GM21447 (cell line): ENCODE results near the gene NPPB.

Experiments used
- ATAC-seq: cut with Tn5 transposase; IDR thresholded peaks from one replicate; pipeline ENCODE4 v1.9.1; 2021; ENCODE audit not compliant: unreplicated experiment

NPPB gene

DNA sequence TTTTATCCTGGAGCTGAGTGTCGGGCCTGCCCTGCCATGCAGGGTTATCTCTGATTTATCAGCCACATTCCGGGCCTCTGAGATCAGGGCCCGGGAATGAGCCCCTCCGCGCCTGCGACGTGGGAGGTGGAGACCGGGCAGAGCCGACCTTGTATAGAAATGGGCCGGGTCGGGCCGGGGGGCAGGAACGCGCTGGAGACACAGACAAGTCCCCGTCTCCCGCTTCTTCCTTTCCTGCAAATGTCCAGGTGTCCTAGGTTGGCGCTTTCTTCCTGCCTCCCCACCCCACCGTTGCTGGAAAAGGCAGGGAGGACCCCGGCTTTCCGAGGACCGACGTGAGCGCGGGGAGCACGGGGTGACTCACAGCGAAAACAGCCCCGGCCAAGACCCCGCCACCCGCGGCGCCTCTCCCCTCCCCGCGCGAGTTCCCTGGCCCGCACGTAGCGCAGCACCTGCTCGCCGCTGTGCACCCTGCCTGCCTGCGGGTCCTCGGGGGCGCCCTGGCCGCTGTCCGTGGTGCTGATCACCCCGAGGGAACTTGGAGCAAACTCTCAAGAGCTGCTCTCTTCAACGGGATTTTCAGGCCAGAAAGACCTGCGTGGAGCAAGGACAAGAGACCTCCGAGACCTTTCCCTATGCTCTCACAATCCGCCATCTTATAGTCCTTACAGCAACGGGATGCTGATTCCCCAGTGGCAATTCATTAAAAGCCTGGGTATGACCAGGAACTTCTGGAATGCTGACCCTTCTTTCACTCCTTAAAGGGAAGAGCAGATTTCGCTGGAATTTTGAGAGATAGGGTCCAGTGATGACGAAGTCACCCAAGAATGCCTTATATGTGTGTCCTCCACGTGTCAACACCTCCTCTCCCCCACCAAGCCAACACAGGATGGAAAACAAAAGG lies 475 bp upstream of the NPPB start:
- no peak for ATAC-seq

GRCh38 chr1:11858158-11858557 lies 587 bp downstream of the NPPB start:
- ATAC-seq = no peak

DNA sequence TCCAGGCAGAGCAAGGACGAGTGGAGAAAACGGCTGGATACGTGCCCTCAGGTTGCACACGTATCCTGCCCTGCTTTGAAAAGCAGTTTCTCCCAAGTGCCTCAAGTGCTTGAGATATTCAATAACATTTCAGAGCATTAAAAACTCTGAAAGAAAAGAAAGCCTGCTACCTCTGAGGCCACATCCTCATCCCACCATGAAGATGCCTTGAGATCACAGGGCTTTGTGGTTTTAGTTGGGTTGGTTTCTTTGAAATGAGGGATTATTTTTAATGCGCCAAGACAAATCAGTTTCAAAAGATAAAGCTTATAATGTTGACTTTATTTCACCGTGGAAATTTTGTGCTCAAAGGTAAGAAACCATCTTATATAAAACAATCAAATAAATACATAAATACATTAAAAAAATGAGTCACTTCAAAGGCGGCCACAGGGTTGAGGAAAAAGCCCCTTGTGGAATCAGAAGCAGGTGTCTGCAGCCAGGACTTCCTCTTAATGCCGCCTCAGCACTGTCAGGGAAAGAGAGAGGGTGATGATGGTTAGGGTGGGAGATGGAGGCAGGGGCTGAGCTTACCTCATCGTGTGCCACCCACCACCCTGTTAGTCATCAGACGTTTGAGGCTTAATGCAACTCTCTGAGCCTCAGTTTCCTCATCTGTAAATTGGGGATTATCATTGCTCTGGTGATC lies 1.4 kb downstream of the NPPB start:
- no peak for ATAC-seq

DNA sequence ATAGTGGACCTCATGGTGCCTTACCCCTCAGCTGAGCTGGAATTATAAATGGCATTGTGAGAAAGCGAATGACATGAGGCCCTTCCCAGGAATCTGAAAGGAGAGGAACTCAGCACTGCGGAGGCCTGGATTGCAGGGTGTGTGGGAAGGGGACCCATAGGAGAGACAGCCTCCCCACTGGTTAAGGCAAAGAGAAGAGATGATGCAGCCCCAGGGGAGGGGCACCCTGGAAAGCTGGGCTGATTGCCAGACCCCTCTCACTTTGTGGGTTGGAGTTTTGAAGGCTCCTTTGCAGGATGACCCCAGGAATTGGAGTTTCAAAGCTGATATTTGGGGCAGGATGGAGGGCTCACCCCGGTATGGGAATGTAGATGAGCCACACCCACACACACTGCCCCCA lies 2.0 kb downstream of the NPPB start:
- no peak for ATAC-seq

DNA sequence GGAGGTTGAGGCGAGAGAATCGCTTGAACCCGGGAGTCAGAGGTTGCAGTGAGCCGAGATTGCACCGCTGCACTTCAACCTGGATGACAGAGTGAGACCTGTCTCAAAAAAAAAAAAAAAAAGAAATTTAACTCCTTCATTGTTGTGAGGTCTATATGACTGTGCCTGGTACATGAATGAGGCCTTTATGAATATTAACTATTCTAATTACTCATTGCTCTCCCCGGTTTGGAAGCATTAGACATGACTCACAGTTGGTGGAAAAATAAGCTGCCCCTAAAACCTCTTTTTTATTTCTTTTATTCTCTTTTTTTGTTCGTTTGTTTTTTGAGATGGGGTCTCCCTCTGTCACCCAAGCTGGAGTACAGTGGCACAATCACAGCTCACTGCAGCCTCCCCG lies 3.3 kb downstream of the NPPB start:
- ATAC-seq = no peak

DNA sequence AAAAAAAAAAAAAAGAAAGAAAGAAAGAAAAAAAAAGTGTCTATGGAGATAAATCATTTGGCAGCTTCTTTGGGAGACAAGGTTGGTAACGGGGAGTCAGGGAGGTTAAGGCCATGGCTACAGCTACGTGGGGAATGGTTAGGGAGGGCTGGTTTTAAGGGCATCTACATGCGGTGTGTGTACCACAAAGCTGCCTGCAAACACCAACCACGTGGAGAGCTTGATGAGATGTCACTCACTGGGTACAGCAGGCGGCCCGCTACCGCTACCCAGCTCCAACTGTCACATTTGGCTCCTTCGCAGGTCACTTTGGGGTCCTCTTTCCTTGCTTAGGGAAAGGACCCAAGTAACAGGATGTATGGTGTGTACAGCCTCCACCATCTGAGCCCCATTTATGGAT lies 4.2 kb downstream of the NPPB start:
- no peak for ATAC-seq

DNA sequence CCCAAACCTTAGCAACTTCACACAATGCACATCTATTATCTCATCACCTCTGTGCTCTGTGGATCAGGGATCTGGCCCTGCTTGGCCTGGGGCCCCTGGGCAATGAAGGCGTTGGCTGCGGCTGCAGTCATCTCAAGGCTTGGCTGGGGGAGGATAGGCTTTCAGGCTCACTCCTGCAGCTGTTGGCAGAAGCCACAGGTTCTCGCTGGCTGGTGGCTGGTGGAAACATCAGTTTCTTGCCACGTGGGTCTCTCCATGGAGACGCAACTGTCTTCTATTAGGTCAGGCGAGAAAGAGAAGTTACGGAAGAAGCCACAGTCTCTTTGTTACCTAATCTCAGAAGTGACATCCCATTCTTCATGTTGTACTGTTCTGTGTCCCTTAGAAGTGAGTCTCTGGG lies 7.6 kb downstream of the NPPB start:
- ATAC-seq = no peak

GRCh38 chr1:11850156-11850555 lies 8.6 kb downstream of the NPPB start:
- no peak for ATAC-seq

DNA sequence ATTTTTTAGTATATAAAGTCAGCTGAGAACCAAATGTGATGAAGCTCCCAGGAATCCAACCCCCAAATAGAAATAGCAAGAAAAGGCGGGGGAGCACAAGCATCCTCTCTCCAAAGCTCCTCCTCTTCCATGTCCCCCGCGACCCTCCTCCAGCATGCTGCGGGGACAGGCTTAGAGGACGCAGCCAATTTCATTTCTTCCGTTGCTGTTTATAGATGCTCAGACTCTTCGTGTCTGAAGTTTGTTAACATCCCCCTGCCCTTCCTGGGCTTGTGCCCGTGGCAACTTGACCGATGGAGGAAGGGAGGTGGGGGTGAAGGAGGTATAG lies 10.4 kb downstream of the NPPB start:
- no peak for ATAC-seq

DNA sequence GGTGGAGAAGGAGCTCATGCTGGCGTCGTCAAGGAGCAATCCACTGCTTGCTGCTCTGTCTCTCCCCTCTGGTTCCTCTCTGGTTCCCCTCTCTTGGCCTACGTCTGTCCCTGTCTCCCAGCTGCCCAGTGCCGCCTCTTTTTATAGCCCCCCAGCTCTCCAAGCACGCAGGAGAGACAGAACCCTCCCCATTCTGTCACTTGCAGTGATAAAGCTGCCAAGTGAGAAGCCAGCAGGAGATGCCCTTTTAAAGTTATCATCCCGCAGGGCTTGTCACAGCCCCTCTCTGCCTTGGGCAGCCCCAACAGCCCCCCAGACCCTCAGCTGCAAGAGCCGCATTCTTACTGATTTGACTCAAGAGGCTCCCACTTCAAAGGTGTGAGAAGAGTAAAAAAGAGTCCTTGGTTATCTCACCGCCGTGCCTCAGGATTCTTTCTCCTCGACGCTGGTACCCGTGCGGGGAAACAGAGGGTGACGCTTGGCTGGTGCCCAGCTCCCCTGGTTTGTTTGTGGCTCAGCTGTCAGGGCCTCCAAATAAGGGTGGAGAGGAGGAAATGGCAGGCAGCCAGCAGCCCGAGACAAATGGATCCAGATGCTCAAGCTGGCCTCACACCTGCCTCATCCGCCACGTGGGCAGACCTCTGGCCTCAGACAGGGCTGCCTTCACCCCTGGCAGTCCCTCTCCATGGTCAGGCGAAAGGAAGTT lies 10.9 kb downstream of the NPPB start, which contains the start of gene NPPA:
Gene NPPA (minus strand): TSS at position 117 of the 706 bp plus-strand sequence. CDS start 99 bp downstream, at position 18.
- ATAC-seq = no peak

DNA sequence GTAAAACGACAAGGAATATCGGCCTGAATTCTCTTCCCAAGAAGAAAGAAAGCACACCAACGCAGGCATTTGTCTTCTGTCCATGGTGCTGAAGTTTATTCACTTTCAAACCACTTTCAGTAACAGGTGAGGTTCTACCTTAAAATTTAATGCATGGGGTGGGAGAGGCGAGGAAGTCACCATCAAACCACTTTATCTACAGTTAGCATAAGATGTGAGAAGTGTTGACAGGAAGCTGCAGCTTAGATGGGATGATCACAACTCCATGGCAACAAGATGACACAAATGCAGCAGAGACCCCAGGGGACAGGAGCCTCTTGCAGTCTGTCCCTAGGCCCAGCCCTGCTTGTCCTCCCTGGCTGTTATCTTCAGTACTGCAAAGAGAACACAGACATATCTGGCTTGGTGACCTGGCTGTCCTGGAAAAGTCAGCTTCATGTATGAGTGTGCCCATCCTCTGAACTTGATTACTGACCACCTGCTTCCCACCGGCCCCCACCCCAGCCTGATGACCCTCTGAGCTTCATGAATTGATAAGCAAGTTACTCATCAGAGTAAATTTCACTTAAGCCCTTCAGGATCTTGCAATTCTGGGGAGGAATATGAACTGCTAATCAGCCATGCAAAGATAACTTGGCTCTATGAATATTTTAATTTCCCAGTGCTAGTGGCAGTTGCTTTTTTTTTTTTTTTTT lies 13.0 kb downstream of the NPPB start:
- no peak for ATAC-seq

- no peak for ATAC-seq
These were observed 16.3 kb downstream of the NPPB start for GRCh38 chr1:11842154-11843041.

DNA sequence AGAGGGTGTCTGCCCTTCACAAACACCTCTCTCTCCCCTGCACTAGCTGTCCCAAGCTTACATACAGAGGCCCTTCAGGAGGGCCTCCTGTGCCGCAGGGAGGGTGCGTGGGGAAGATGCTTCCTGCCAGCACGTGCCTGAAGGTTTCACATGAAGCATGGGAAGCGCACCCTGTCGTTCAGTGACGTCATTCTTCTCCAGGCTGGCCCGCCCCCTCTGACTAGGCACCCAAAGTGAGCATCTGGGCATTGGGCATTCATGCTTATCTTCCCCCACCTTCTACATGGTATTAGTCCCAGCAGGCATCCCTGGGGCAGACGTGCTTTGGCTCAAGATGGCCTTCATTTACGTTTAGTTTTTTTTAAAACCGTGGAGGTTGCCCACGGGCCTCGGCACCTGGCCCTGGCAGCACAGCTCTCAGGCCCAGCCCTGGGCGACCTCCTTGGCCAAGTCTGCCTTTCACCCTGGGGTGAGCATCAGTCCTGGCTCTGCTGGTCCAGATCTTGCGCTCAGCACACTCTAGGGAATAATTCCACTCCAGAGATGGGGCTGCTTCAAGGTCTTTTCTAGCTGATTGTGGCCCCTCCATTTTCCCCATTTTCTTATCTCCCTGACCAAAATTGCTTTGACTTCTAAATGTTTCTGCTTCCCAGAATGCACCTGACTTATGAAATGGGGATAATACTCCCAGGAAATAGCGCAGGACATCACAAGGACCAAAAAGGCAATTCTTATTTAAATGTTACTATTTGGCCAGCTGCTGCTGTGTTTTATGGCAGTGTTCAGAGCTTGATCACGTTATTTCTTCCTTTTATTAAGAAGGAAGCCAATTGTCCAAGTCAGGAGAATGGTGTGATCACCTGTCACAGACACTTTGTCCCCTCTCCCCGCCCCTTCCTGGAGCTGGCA lies 17.2 kb downstream of the NPPB start:
- no peak for ATAC-seq

DNA sequence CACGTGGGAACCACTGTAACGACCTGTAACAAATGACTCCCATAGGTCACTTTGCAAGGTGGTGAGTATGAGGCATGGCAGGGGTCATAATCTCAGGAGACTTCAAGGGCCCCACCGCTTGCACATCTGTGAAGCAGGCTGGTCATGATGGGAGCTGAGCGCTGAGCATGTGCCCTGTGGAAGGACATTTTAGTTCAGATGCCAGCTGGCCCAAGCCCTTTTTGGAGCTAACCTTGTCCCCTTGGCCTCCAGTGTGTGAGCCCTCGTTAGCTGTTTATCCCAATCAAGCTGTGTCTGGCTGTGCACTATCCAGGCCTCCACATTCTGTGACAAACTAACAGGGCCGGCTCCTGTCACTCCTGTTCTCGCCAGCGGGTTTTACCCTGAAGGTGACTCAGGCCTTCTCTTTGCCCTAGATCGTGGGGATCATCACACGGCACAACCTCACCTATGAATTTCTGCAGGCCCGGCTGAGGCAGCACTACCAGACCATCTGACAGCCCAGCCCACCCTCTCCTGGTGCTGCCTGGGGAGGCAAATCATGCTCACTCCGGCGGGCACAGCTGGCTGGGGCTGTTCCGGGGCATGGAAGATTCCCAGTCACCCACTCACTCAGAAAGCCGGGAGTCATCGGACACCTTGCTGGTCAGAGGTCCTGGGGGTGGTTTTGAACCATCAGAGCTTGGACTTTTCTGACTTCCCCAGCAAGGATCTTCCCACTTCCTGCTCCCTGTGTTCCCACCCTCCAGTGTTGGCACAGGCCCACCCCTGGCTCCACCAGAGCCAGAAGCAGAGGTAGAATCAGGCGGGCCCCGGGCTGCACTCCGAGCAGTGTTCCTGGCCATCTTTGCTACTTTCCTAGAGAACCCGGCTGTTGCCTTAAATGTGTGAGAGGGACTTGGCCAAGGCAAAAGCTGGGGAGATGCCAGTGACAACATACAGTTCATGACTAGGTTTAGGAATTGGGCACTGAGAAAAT lies 18.7 kb downstream of the NPPB start:
- ATAC-seq = no peak

GRCh38 chr1:11838349-11839272 lies 20.1 kb downstream of the NPPB start:
- ATAC-seq = no peak

- ATAC-seq = no peak
These were observed 20.9 kb downstream of the NPPB start for GRCh38 chr1:11837767-11838348.
